ENCODE results near the gene RBM10.

The RBM10 gene

GRCh38 chrX:47221756-47222155 lies 76.7 kb downstream of the RBM10 start:
- DNase-seq (ENCODE audit: extremely low spot score) = no peak
- TF ChIP-seq, protein P1, sequence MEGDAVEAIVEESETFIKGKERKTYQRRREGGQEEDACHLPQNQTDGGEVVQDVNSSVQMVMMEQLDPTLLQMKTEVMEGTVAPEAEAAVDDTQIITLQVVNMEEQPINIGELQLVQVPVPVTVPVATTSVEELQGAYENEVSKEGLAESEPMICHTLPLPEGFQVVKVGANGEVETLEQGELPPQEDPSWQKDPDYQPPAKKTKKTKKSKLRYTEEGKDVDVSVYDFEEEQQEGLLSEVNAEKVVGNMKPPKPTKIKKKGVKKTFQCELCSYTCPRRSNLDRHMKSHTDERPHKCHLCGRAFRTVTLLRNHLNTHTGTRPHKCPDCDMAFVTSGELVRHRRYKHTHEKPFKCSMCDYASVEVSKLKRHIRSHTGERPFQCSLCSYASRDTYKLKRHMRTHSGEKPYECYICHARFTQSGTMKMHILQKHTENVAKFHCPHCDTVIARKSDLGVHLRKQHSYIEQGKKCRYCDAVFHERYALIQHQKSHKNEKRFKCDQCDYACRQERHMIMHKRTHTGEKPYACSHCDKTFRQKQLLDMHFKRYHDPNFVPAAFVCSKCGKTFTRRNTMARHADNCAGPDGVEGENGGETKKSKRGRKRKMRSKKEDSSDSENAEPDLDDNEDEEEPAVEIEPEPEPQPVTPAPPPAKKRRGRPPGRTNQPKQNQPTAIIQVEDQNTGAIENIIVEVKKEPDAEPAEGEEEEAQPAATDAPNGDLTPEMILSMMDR (IDR thresholded peaks at IDR 0.05; ENCODE audit: control extremely low read depth, extremely low read depth, low read depth, missing control alignments) = no peak
- ChIA-PET POLR2A (no interaction called here), CTCF (no interaction called here)

- TF ChIP-seq, protein P1 (IDR thresholded peaks at IDR 0.05; ENCODE audit: control extremely low read depth, extremely low read depth, low read depth, missing control alignments) = no peak
- POLR2A ChIA-PET = no interaction called here
- no peak for DNase-seq (ENCODE audit: extremely low spot score)
- CTCF ChIA-PET = no interaction called here
Observed at GRCh38 chrX:47222751-47223350, 77.8 kb downstream of the RBM10 start.

DNA sequence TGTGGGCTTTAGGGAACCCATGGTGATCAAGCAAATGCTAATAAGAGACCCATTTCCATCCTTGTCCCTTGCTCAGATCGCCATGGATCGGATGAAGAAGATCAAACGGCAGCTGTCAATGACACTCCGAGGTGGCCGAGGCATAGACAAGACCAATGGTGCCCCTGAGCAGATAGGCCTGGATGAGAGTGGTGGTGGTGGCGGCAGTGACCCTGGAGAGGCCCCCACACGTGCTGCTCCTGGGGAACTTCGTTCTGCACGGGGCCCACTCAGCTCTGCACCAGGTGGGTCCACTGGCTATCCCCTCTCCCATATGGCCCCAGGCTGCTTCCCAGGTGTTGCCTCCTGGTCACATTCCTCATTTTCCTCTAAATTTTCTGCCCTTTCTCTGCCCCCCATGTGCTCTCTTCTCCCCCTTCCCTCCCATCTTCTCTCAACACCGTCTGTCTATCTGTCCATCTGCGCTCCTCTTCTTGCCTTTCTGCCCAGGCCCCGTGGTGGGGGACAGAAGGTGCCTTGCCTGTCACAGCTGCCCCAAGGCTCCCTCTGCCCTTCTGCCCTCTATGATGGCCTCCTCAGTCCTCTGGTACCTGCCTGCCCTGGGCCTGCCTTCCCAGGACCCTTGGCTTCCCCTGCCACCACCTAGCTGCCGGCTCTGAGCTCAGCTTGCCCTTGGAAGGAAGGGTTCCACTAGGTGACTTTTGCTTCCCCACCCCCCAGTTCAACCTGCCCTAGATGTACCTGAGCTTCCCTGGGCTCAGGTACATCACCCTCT lies 78.6 kb downstream of the RBM10 start:
- TF ChIP-seq, protein P1 (IDR thresholded peaks at IDR 0.05; ENCODE audit: control extremely low read depth, extremely low read depth, low read depth, missing control alignments) = no peak
- ChIA-PET POLR2A (no interaction called here), CTCF (no interaction called here)
- DNase-seq (ENCODE audit: extremely low spot score) = no peak

- POLR2A ChIA-PET = no interaction called here
- CTCF ChIA-PET = no interaction called here
- no peak for DNase-seq (ENCODE audit: extremely low spot score)
- TF ChIP-seq, protein P1 (IDR thresholded peaks at IDR 0.05; ENCODE audit: control extremely low read depth, extremely low read depth, low read depth, missing control alignments) = no peak
Observed at GRCh38 chrX:47224266-47224895, 79.4 kb downstream of the RBM10 start.

DNA sequence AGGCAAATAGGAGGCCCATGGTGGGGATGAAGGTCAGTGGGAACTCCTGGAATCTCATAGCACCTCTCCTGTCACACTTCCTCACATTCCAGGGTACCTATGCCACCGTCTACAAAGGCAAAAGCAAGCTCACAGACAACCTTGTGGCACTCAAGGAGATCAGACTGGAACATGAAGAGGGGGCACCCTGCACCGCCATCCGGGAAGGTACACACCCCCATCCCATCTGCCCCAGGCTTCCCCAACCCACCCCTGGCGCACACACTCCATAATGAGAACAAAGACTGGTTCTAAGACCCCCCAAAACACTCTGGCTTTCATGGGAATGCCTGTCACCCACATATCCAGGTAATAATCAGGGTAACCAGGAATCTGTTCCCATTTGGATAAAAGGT lies 79.9 kb downstream of the RBM10 start:
- CTCF ChIA-PET = no interaction called here
- no peak for DNase-seq (ENCODE audit: extremely low spot score)
- TF ChIP-seq, protein P1 (IDR thresholded peaks at IDR 0.05; ENCODE audit: control extremely low read depth, extremely low read depth, low read depth, missing control alignments) = no peak
- POLR2A ChIA-PET = no interaction called here

- POLR2A ChIA-PET = no interaction called here
- TF ChIP-seq, protein P1 (IDR thresholded peaks at IDR 0.05; ENCODE audit: control extremely low read depth, extremely low read depth, low read depth, missing control alignments) = no peak
- DNase-seq (ENCODE audit: extremely low spot score) = no peak
- CTCF ChIA-PET = no interaction called here
Observed at GRCh38 chrX:47226071-47226470, 81.0 kb downstream of the RBM10 start.

Data from GM10248 (cell line).